HEK293T (cell line): ENCODE measurements around the gene ISOC1.

Source experiments
- BHLHE40 ChIP-seq: fragments of 450-650 bp; IDR thresholded peaks from 2 replicates; pipeline ENCODE4 v1.6.1; 2016; ENCODE audit warnings: mild to moderate bottlenecking, moderate library complexity, borderline replicate concordance
- ELF4 ChIP-seq: fragments of 450-650 bp; IDR thresholded peaks from 2 replicates; pipeline ENCODE4 v1.6.1; 2017; ENCODE audit warnings: antibody characterized with exemption
- FOXK2 ChIP-seq: fragments of 450-650 bp; IDR thresholded peaks from 2 replicates; pipeline ENCODE4 v1.6.1; 2016; ENCODE audit warnings: mild to moderate bottlenecking
- FOXM1 ChIP-seq: fragments of 450-650 bp; IDR thresholded peaks from 2 replicates; pipeline ENCODE4 v1.6.1; 2017; ENCODE audit warnings: mild to moderate bottlenecking, borderline replicate concordance
- L3MBTL2 ChIP-seq: fragments of 450-650 bp; conservative IDR thresholded peaks from 2 replicates; pipeline ENCODE4 v1.6.1; 2016; ENCODE audit warnings: mild to moderate bottlenecking
- NFRKB ChIP-seq: fragments of 450-650 bp; IDR thresholded peaks from 2 replicates; pipeline ENCODE4 v1.6.1; 2016; ENCODE audit warnings: mild to moderate bottlenecking, moderate library complexity
- SP1 ChIP-seq: fragments of 450-650 bp; IDR thresholded peaks from 2 replicates; pipeline ENCODE4 v1.6.1; 2017
- TARDBP ChIP-seq: fragments of 450-650 bp; IDR thresholded peaks from 2 replicates; pipeline ENCODE4 v1.6.1; 2016
- ZNF384 ChIP-seq: fragments of 450-650 bp; IDR thresholded peaks from 2 replicates; pipeline ENCODE4 v1.6.1; 2016

GRCh38 chr5:129137637-129138036 lies 43.1 kb downstream of the ISOC1 start:
- TF ChIP-seq SP1 (no peak), NFRKB (no peak), FOXM1 (no peak), L3MBTL2 (no peak), FOXK2 (no peak), ELF4 (no peak), TARDBP (no peak), ZNF384 (no peak), BHLHE40 (no peak)
